Measurements from ENCODE around the gene ARID4B.

DNA sequence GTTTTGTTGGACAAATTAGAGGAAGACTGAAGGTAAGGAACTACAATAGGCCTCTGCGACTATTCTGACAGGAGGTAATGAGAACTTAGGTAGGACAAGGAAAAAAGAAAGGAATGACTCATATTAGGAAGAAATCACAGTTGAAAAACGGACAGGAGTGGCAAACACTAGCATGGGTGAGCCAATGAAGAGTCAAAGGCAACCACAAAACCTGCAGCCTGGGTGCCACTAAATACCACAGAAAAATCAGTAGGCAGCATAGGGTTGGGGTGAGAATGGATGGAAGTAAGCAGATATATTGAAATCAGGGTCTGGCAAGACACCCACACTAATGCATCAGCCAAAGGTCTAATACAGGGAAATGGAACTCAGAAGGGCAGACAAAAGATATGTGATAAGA lies 176.9 kb downstream of the ARID4B start:
- TF ChIP-seq, protein P1, sequence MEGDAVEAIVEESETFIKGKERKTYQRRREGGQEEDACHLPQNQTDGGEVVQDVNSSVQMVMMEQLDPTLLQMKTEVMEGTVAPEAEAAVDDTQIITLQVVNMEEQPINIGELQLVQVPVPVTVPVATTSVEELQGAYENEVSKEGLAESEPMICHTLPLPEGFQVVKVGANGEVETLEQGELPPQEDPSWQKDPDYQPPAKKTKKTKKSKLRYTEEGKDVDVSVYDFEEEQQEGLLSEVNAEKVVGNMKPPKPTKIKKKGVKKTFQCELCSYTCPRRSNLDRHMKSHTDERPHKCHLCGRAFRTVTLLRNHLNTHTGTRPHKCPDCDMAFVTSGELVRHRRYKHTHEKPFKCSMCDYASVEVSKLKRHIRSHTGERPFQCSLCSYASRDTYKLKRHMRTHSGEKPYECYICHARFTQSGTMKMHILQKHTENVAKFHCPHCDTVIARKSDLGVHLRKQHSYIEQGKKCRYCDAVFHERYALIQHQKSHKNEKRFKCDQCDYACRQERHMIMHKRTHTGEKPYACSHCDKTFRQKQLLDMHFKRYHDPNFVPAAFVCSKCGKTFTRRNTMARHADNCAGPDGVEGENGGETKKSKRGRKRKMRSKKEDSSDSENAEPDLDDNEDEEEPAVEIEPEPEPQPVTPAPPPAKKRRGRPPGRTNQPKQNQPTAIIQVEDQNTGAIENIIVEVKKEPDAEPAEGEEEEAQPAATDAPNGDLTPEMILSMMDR (IDR thresholded peaks at IDR 0.05) = no peak
- TF ChIP-seq EP300 (IDR thresholded peaks at IDR 0.05) (no peak), POLR2A (IDR thresholded peaks at IDR 0.05) (no peak)

Measured in gastroesophageal sphincter (tissue), 3 donors.